SKM-1 (cell line): Measurements from ENCODE around the gene APLNR.

Source experiments
- DNase-seq: peaks from one replicate; lab custom pipeline; 2025; ENCODE audit not compliant: unreplicated experiment; lab: John Stamatoyannopoulos, UW

APLNR gene

GRCh38 chr11:57251491-57252104 lies 14.5 kb upstream of the APLNR start:
- DNase-seq: no peak

GRCh38 chr11:57251037-57251436 lies 14.0 kb upstream of the APLNR start:
- no peak for DNase-seq

- peak; percentile 29 for DNase-seq
Observed at GRCh38 chr11:57249384-57250319, 12.6 kb upstream of the APLNR start.

GRCh38 chr11:57248780-57249383 lies 11.8 kb upstream of the APLNR start:
- peak; percentile 27 for DNase-seq

GRCh38 chr11:57244911-57245310 lies 7.9 kb upstream of the APLNR start:
- DNase-seq: no peak

GRCh38 chr11:57241353-57241972 lies 4.4 kb upstream of the APLNR start:
- no peak for DNase-seq

GRCh38 chr11:57240757-57241156 lies 3.7 kb upstream of the APLNR start:
- no peak for DNase-seq

GRCh38 chr11:57240007-57240406 lies 3.0 kb upstream of the APLNR start:
- no peak for DNase-seq

- no peak for DNase-seq
Observed at GRCh38 chr11:57239348-57239747, 2.3 kb upstream of the APLNR start.

GRCh38 chr11:57235761-57236703 lies 1.0 kb downstream of the APLNR start:
- DNase-seq: no peak

- no peak for DNase-seq
Observed at GRCh38 chr11:57233702-57234101, 3.3 kb downstream of the APLNR start.

GRCh38 chr11:57231539-57232253 lies 5.4 kb downstream of the APLNR start:
- no peak for DNase-seq

GRCh38 chr11:57230791-57231538 lies 6.1 kb downstream of the APLNR start:
- DNase-seq: no peak

- DNase-seq: no peak
Observed at GRCh38 chr11:57230316-57230715, 6.7 kb downstream of the APLNR start.

GRCh38 chr11:57228600-57228999 lies 8.4 kb downstream of the APLNR start:
- DNase-seq: no peak

- no peak for DNase-seq
Observed at GRCh38 chr11:57224537-57224936, 12.5 kb downstream of the APLNR start.

GRCh38 chr11:57224128-57224527 lies 12.9 kb downstream of the APLNR start:
- no peak for DNase-seq

GRCh38 chr11:57223601-57224000 lies 13.4 kb downstream of the APLNR start:
- DNase-seq: no peak

GRCh38 chr11:57222239-57222638 lies 14.8 kb downstream of the APLNR start:
- no peak for DNase-seq
